ENCODE results near the gene FSIP1.
A peak's percentile ranks its signal among the peaks of the same experiment; 100 is the strongest.

- TF ChIP-seq YY1 (IDR thresholded peaks at IDR 0.05; ENCODE audit: borderline replicate concordance in 1 of 3, control insufficient read depth in 1 of 3, extremely low read depth in 1 of 3, insufficient read depth in 3 of 3, insufficient read length in 1 of 3, insufficient replicate concordance in 2 of 3, low read depth in 1 of 3, low read length in 2 of 3) (no peak), EGR1 (conservative IDR thresholded peaks at IDR 0.05) (no peak), E2F5 (CRISPR knock-in tag; IDR thresholded peaks at IDR 0.05) (no peak), PKNOX1 (IDR thresholded peaks at IDR 0.05) (no peak), POLR2AphosphoS5 (IDR thresholded peaks at IDR 0.05; ENCODE audit: control insufficient read depth, insufficient read depth, low read depth, low read length) (no peak), E2F6 (IDR thresholded peaks at IDR 0.05; ENCODE audit: borderline replicate concordance in 1 of 2, extremely low read depth in 1 of 2, insufficient read depth in 1 of 2, insufficient read length in 1 of 2, low read depth in 1 of 2, low read length in 1 of 2, poor library complexity in 1 of 2, severe bottlenecking in 1 of 2) (peak in 1 of 2 experiments; percentile 48), CTCF (IDR thresholded peaks at IDR 0.05 in 2 of 3, conservative IDR thresholded peaks at IDR 0.05 in 1 of 3; ENCODE audit: insufficient read depth in 2 of 3, low read depth in 1 of 3, low read length in 3 of 3) (peak; percentile 85 to 98 (median 95)), IRF2 (CRISPR knock-in tag; IDR thresholded peaks at IDR 0.05) (no peak)
Measured at GRCh38 chr15:39580117-39580484, 202.5 kb downstream of the FSIP1 start.

All from K562 (cell line).